ENCODE measurements around the gene JAKMIP3.

- TF ChIP-seq CTCF (IDR thresholded peaks at IDR 0.05; ENCODE audit: low read depth, low read length, poor library complexity, severe bottlenecking) (no peak), EZH2phosphoT487 (IDR thresholded peaks at IDR 0.05; ENCODE audit: borderline replicate concordance, low read length) (no peak)
Observed at GRCh38 chr10:132066812-132067211, 1.1 kb downstream of the JAKMIP3 start.

Measured in DOHH2 (cell line).